ENCODE data around the gene LRRC8B. TPM values are rescaled to one million over a fixed set of nuclear protein-coding genes. Genes with fewer than 3 reads are reported as not detected.

The LRRC8B gene
- total and polyA plus RNA-seq, 2 of the 13 experiments (the other 11 are each of a cell fraction or from before 2014, with no cell fraction given) = 4.9 to 7.6 TPM

DNA sequence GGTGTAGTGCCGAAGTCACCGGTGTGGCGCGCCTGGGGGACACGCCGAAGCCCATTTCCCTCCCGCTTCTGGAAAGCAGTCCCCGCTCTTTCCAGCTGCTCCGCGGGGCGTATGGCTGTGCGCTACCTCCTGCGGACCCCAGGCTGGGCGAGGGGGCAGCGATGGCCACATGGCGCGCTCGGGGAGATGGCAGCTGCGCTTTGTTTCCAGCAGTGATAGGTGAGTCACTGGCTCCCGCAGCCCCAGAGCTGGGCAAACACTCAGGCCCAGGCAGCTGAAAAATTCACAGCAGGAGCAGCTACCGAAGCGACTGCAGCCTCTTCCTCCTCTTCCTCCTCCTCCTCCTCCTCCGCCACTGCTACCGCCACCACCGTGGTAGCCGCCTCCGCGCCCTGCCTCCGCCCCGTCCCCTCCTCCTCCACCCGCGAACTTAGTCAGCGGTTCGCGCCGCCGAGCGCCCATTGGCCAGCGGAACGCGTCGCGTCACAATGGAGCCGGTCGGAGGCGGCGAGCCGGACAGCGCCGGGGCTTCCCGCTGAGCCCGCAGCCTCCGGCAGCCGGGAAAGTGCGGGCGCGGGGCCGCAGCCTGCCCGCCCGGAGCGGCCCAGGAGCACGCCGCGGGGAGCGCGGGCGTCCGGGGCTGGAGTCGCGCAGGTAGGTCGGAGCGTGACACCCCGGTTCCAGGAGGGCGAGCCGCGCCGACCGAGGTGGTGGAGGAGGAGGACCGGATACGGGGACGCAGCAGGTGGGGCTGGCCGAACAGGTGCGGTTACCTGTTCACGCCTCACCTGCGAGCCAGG lies at the start of gene LRRC8B (continued):
- TF ChIP-seq, protein P1, sequence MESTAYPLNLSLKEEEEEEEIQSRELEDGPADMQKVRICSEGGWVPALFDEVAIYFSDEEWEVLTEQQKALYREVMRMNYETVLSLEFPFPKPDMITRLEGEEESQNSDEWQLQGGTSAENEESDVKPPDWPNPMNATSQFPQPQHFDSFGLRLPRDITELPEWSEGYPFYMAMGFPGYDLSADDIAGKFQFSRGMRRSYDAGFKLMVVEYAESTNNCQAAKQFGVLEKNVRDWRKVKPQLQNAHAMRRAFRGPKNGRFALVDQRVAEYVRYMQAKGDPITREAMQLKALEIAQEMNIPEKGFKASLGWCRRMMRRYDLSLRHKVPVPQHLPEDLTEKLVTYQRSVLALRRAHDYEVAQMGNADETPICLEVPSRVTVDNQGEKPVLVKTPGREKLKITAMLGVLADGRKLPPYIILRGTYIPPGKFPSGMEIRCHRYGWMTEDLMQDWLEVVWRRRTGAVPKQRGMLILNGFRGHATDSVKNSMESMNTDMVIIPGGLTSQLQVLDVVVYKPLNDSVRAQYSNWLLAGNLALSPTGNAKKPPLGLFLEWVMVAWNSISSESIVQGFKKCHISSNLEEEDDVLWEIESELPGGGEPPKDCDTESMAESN (CRISPR knock-in tag; conservative IDR thresholded peaks at IDR 0.05) = peak; percentile 53
- TF ChIP-seq ZNF543 (CRISPR knock-in tag; IDR thresholded peaks at IDR 0.05) (peak; percentile 85; the same call in 1 of the 2 replicates), ASH2L (IDR thresholded peaks at IDR 0.05; ENCODE audit: insufficient read length, low read depth, low read length) (peak; percentile 75), ZNF670 (CRISPR knock-in tag; IDR thresholded peaks at IDR 0.05; ENCODE audit: borderline replicate concordance) (peak; percentile 60; the same call in 1 of the 2 replicates), BRD4 (CRISPR knock-in tag; IDR thresholded peaks at IDR 0.05) (peak; percentile 76; the same call in 1 of the 2 replicates), GTF2F1 (IDR thresholded peaks at IDR 0.05; ENCODE audit: low read length) (peak; percentile 26; the same call in 1 of the 2 replicates), ZFY (CRISPR knock-in tag; IDR thresholded peaks at IDR 0.05) (peak; percentile 74), ZNF660 (CRISPR knock-in tag; IDR thresholded peaks at IDR 0.05; ENCODE audit: borderline replicate concordance, low read depth) (0 out of 2 replicates have a peak, but pooled peaks have one; percentile 60), NCOR1 (IDR thresholded peaks at IDR 0.05; ENCODE audit: borderline replicate concordance, low read length) (no peak), NAIF1 (CRISPR knock-in tag; IDR thresholded peaks at IDR 0.05; ENCODE audit: borderline replicate concordance) (no peak), FOXA1 (IDR thresholded peaks at IDR 0.05) (no peak), FOXA1 (CRISPR knock-in tag; IDR thresholded peaks at IDR 0.05) (no peak), ZNF614 (CRISPR knock-in tag; IDR thresholded peaks at IDR 0.05; ENCODE audit: borderline replicate concordance) (no peak), ZNF224 (CRISPR knock-in tag; IDR thresholded peaks at IDR 0.05) (no peak), ISX (CRISPR knock-in tag; conservative IDR thresholded peaks at IDR 0.05) (no peak), ZNF768 (CRISPR knock-in tag; IDR thresholded peaks at IDR 0.05) (peak; percentile 49; the same call in 1 of the 2 replicates)
- TF ChIP-seq, protein P2, sequence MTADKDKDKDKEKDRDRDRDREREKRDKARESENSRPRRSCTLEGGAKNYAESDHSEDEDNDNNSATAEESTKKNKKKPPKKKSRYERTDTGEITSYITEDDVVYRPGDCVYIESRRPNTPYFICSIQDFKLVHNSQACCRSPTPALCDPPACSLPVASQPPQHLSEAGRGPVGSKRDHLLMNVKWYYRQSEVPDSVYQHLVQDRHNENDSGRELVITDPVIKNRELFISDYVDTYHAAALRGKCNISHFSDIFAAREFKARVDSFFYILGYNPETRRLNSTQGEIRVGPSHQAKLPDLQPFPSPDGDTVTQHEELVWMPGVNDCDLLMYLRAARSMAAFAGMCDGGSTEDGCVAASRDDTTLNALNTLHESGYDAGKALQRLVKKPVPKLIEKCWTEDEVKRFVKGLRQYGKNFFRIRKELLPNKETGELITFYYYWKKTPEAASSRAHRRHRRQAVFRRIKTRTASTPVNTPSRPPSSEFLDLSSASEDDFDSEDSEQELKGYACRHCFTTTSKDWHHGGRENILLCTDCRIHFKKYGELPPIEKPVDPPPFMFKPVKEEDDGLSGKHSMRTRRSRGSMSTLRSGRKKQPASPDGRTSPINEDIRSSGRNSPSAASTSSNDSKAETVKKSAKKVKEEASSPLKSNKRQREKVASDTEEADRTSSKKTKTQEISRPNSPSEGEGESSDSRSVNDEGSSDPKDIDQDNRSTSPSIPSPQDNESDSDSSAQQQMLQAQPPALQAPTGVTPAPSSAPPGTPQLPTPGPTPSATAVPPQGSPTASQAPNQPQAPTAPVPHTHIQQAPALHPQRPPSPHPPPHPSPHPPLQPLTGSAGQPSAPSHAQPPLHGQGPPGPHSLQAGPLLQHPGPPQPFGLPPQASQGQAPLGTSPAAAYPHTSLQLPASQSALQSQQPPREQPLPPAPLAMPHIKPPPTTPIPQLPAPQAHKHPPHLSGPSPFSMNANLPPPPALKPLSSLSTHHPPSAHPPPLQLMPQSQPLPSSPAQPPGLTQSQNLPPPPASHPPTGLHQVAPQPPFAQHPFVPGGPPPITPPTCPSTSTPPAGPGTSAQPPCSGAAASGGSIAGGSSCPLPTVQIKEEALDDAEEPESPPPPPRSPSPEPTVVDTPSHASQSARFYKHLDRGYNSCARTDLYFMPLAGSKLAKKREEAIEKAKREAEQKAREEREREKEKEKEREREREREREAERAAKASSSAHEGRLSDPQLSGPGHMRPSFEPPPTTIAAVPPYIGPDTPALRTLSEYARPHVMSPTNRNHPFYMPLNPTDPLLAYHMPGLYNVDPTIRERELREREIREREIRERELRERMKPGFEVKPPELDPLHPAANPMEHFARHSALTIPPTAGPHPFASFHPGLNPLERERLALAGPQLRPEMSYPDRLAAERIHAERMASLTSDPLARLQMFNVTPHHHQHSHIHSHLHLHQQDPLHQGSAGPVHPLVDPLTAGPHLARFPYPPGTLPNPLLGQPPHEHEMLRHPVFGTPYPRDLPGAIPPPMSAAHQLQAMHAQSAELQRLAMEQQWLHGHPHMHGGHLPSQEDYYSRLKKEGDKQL (CRISPR knock-in tag; IDR thresholded peaks at IDR 0.05; ENCODE audit: low read depth) = no peak; the same call in 1 of the 2 replicates
- TF ChIP-seq, protein P3, sequence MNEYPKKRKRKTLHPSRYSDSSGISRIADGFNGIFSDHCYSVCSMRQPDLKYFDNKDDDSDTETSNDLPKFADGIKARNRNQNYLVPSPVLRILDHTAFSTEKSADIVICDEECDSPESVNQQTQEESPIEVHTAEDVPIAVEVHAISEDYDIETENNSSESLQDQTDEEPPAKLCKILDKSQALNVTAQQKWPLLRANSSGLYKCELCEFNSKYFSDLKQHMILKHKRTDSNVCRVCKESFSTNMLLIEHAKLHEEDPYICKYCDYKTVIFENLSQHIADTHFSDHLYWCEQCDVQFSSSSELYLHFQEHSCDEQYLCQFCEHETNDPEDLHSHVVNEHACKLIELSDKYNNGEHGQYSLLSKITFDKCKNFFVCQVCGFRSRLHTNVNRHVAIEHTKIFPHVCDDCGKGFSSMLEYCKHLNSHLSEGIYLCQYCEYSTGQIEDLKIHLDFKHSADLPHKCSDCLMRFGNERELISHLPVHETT (CRISPR knock-in tag; conservative IDR thresholded peaks at IDR 0.05) = peak; percentile 29; the same call in 1 of the 2 replicates
- TF ChIP-seq, protein P4, sequence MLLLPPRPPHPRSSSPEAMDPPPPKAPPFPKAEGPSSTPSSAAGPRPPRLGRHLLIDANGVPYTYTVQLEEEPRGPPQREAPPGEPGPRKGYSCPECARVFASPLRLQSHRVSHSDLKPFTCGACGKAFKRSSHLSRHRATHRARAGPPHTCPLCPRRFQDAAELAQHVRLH (CRISPR knock-in tag; IDR thresholded peaks at IDR 0.05; ENCODE audit: borderline replicate concordance, low read depth) = no peak
- TF ChIP-seq, protein P5, sequence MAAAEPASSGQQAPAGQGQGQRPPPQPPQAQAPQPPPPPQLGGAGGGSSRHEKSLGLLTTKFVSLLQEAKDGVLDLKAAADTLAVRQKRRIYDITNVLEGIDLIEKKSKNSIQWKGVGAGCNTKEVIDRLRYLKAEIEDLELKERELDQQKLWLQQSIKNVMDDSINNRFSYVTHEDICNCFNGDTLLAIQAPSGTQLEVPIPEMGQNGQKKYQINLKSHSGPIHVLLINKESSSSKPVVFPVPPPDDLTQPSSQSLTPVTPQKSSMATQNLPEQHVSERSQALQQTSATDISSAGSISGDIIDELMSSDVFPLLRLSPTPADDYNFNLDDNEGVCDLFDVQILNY (CRISPR knock-in tag; conservative IDR thresholded peaks at IDR 0.05) = peak; percentile 55; the same call in 1 of the 2 replicates
